ENCODE results near the gene TUBAL3.

GRCh38 chr10:5396556-5397300 is 7.9 kb downstream of the TUBAL3 start:
- TF ChIP-seq CTCF (IDR thresholded peaks at IDR 0.05), result no peak
- no peak for TF ChIP-seq ZFX (IDR thresholded peaks at IDR 0.05; ENCODE audit: borderline replicate concordance)

Measured in 22Rv1 (cell line).